ENCODE measurements around the gene SOCS6.

- TF ChIP-seq CTCF (IDR thresholded peaks at IDR 0.05; ENCODE audit: poor library complexity), result no peak
- TF ChIP-seq EZH2 (IDR thresholded peaks at IDR 0.05; ENCODE audit: borderline replicate concordance), result no peak
- TF ChIP-seq EZH2phosphoT487 (IDR thresholded peaks at IDR 0.05; ENCODE audit: low read depth, severe bottlenecking, unreplicated experiment), result no peak
These were observed 67.0 kb downstream of the SOCS6 start for GRCh38 chr18:70355620-70356385.
